Measurements from ENCODE around the gene C2CD2L.
A peak's percentile ranks its signal among the peaks of the same experiment; 100 is the strongest.
"Not testable (repeated sequence)": the region's sequence is repeated elsewhere in the genome, so short reads cannot be mapped to it uniquely, and the experiment has no call there.

Gene C2CD2L

GRCh38 chr11:119106564-119107537 is at the start of gene C2CD2L:
C2CD2L (plus strand) TSS chr11:119107344; CDS start chr11:119107742, 398 bp downstream.
- DNase-seq, result peak; percentile 92

- DNase-seq, result not testable (repeated sequence)
These were observed 48.0 kb upstream of the C2CD2L start for GRCh38 chr11:119059128-119059527.

GRCh38 chr11:119061256-119061655 is 45.9 kb upstream of the C2CD2L start:
- no peak for DNase-seq

- peak; percentile 71 for DNase-seq
These were observed 44.4 kb upstream of the C2CD2L start for GRCh38 chr11:119062779-119063178.

GRCh38 chr11:119065369-119065768 is 41.8 kb upstream of the C2CD2L start:
- peak; percentile 28 for DNase-seq

GRCh38 chr11:119067371-119068222 is 39.5 kb upstream of the C2CD2L start, which contains the start of gene VPS11:
VPS11 (plus strand) TSS chr11:119067818; CDS start chr11:119067824, 6 bp downstream.
- DNase-seq, result peak; percentile 97

- DNase-seq, result no peak
These were observed 29.3 kb upstream of the C2CD2L start for GRCh38 chr11:119077839-119078238.

- DNase-seq, result no peak
These were observed 28.3 kb upstream of the C2CD2L start for GRCh38 chr11:119078675-119079420.

GRCh38 chr11:119081682-119082260 is 25.4 kb upstream of the C2CD2L start:
- no peak for DNase-seq

- peak; percentile 94 for DNase-seq
These were observed 22.3 kb upstream of the C2CD2L start, which contains the start of gene HMBS for GRCh38 chr11:119084663-119085436. HMBS (plus strand) TSS chr11:119084881; CDS start chr11:119085034, 153 bp downstream.

- DNase-seq, result no peak
These were observed 21.7 kb upstream of the C2CD2L start for GRCh38 chr11:119085437-119085847.

- no peak for DNase-seq
These were observed 20.0 kb upstream of the C2CD2L start for GRCh38 chr11:119087123-119087522.

GRCh38 chr11:119087747-119088241 is 19.4 kb upstream of the C2CD2L start:
- DNase-seq, result no peak

- DNase-seq, result no peak
These were observed 18.7 kb upstream of the C2CD2L start for GRCh38 chr11:119088406-119088805.

- no peak for DNase-seq
These were observed 17.8 kb upstream of the C2CD2L start for GRCh38 chr11:119089319-119089718.

GRCh38 chr11:119091178-119091577 is 16.0 kb upstream of the C2CD2L start:
- no peak for DNase-seq

GRCh38 chr11:119091966-119092879 is 14.9 kb upstream of the C2CD2L start:
- no peak for DNase-seq

GRCh38 chr11:119092880-119093842 is 14.0 kb upstream of the C2CD2L start:
- no peak for DNase-seq
